Loucy (cell line): ENCODE results near the gene KIF21A.

ENCODE experiments used
- EZH2phosphoT487 ChIP-seq: fragments of 200-600 bp; IDR thresholded peaks from 2 replicates; pipeline ENCODE4 v1.6.1; 2018; ENCODE audit warnings: antibody characterized with exemption, mild to moderate bottlenecking, moderate library complexity, borderline replicate concordance
- TF ChIP-seq, protein P1 (sequence below): fragments of 200-600 bp; sonication (generic); conservative IDR thresholded peaks from 2 replicates; pipeline ENCODE4 v1.5.1; 2014; ENCODE audit warnings: mild to moderate bottlenecking, antibody characterized with exemption, low read length

DNA sequence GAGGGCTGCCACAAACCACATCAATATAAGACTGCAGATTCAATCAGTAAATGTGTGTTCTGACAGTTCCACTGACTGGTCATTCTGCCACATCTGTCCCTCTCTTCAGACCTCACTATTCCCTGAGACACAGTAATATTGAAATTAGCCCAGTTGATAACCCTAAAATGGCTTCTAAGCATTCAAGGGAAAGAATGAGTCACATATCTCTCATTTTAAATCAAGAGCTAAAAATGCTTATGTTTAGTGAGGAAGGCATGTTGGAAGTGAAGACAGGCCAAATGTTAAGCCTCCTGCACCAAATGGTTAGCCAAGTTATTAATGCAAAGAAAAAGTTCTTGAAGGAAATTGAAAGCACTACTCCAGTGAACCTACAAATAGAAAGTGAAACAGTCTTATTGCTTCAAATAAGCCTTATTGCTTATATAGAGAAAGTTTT, 24.5 kb upstream of the KIF21A start:
- TF ChIP-seq, protein P1, sequence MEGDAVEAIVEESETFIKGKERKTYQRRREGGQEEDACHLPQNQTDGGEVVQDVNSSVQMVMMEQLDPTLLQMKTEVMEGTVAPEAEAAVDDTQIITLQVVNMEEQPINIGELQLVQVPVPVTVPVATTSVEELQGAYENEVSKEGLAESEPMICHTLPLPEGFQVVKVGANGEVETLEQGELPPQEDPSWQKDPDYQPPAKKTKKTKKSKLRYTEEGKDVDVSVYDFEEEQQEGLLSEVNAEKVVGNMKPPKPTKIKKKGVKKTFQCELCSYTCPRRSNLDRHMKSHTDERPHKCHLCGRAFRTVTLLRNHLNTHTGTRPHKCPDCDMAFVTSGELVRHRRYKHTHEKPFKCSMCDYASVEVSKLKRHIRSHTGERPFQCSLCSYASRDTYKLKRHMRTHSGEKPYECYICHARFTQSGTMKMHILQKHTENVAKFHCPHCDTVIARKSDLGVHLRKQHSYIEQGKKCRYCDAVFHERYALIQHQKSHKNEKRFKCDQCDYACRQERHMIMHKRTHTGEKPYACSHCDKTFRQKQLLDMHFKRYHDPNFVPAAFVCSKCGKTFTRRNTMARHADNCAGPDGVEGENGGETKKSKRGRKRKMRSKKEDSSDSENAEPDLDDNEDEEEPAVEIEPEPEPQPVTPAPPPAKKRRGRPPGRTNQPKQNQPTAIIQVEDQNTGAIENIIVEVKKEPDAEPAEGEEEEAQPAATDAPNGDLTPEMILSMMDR, result no peak
- TF ChIP-seq EZH2phosphoT487, result no peak
